ENCODE data around the gene TRIM24.

DNA sequence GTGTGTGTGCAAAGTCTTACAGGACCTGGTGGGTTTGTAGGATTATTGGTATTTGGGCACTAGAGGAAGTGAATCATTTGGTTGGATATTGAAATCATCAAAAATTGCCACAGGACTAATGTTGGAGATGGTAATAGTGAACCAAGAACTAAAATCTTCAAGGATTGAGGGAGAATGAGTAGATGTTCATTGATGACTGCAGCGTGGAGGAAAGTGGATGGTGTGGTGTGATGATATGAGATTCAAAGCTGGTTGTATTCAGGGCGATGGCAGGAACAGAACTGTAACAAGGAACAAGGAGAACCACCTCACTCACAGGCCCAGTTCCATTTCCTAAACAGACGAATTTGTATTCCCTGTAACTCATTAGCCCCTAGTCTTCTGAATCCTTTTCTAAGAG lies 90.3 kb downstream of the TRIM24 start:
- TF ChIP-seq EZH2 (IDR thresholded peaks at IDR 0.05; ENCODE audit: insufficient read depth, low read length): no peak
- no peak for TF ChIP-seq CTCF (IDR thresholded peaks at IDR 0.05; ENCODE audit: insufficient read depth, low read depth, low read length)

All from astrocyte (in vitro differentiated cells and primary cell).